Measurements from ENCODE around the gene ZNF211. TPM values are rescaled to one million over a fixed set of nuclear protein-coding genes. Genes with fewer than 3 reads are reported as not detected.
A peak's percentile ranks its signal among the peaks of the same experiment; 100 is the strongest.

Gene ZNF211
- total and polyA plus RNA-seq, 9 of the 15 experiments (the other 6 are each of a cell fraction or from before 2014, with no cell fraction given), result 1.3 to 11.6 (median 4.5) TPM

- TF ChIP-seq ZNF639 (CRISPR knock-in tag; conservative IDR thresholded peaks at IDR 0.05 in 1 of 2, IDR thresholded peaks at IDR 0.05 in 1 of 2), result no peak
- no peak for TF ChIP-seq HMBOX1 (IDR thresholded peaks at IDR 0.05)
- TF ChIP-seq, protein P1, sequence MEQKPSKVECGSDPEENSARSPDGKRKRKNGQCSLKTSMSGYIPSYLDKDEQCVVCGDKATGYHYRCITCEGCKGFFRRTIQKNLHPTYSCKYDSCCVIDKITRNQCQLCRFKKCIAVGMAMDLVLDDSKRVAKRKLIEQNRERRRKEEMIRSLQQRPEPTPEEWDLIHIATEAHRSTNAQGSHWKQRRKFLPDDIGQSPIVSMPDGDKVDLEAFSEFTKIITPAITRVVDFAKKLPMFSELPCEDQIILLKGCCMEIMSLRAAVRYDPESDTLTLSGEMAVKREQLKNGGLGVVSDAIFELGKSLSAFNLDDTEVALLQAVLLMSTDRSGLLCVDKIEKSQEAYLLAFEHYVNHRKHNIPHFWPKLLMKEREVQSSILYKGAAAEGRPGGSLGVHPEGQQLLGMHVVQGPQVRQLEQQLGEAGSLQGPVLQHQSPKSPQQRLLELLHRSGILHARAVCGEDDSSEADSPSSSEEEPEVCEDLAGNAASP (IDR thresholded peaks at IDR 0.05), result no peak
- peak; percentile 40; the same call in 1 of the 2 replicates for TF ChIP-seq ESRRA (IDR thresholded peaks at IDR 0.05; ENCODE audit: borderline replicate concordance, low read depth)
- TF ChIP-seq CHD1 (IDR thresholded peaks at IDR 0.05; ENCODE audit: low read length), result no peak
- TF ChIP-seq, protein P2, sequence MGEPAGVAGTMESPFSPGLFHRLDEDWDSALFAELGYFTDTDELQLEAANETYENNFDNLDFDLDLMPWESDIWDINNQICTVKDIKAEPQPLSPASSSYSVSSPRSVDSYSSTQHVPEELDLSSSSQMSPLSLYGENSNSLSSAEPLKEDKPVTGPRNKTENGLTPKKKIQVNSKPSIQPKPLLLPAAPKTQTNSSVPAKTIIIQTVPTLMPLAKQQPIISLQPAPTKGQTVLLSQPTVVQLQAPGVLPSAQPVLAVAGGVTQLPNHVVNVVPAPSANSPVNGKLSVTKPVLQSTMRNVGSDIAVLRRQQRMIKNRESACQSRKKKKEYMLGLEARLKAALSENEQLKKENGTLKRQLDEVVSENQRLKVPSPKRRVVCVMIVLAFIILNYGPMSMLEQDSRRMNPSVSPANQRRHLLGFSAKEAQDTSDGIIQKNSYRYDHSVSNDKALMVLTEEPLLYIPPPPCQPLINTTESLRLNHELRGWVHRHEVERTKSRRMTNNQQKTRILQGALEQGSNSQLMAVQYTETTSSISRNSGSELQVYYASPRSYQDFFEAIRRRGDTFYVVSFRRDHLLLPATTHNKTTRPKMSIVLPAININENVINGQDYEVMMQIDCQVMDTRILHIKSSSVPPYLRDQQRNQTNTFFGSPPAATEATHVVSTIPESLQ (CRISPR knock-in tag; IDR thresholded peaks at IDR 0.05), result no peak
- TF ChIP-seq KHSRP (IDR thresholded peaks at IDR 0.05), result no peak
- TF ChIP-seq MCM7 (IDR thresholded peaks at IDR 0.05), result no peak
- TF ChIP-seq PTRF (tag; IDR thresholded peaks at IDR 0.05), result no peak
- TF ChIP-seq PHTF2 (CRISPR knock-in tag; IDR thresholded peaks at IDR 0.05), result no peak
- TF ChIP-seq BRF1 (IDR thresholded peaks at IDR 0.05; ENCODE audit: borderline replicate concordance, extremely low read depth, insufficient read length), result no peak
- TF ChIP-seq, protein P3, sequence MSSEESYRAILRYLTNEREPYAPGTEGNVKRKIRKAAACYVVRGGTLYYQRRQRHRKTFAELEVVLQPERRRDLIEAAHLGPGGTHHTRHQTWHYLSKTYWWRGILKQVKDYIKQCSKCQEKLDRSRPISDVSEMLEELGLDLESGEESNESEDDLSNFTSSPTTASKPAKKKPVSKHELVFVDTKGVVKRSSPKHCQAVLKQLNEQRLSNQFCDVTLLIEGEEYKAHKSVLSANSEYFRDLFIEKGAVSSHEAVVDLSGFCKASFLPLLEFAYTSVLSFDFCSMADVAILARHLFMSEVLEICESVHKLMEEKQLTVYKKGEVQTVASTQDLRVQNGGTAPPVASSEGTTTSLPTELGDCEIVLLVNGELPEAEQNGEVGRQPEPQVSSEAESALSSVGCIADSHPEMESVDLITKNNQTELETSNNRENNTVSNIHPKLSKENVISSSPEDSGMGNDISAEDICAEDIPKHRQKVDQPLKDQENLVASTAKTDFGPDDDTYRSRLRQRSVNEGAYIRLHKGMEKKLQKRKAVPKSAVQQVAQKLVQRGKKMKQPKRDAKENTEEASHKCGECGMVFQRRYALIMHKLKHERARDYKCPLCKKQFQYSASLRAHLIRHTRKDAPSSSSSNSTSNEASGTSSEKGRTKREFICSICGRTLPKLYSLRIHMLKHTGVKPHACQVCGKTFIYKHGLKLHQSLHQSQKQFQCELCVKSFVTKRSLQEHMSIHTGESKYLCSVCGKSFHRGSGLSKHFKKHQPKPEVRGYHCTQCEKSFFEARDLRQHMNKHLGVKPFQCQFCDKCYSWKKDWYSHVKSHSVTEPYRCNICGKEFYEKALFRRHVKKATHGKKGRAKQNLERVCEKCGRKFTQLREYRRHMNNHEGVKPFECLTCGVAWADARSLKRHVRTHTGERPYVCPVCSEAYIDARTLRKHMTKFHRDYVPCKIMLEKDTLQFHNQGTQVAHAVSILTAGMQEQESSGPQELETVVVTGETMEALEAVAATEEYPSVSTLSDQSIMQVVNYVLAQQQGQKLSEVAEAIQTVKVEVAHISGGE (CRISPR knock-in tag; IDR thresholded peaks at IDR 0.05), result peak; percentile 31 to 93 (median 70); a peak in 5 of 6 replicates
- TF ChIP-seq LCOR (CRISPR knock-in tag; IDR thresholded peaks at IDR 0.05), result 0 out of 2 replicates have a peak, but pooled peaks have one; percentile 40
- no peak for TF ChIP-seq NFE2 (IDR thresholded peaks at IDR 0.05; ENCODE audit: low read depth)
- no peak for TF ChIP-seq NUFIP1 (IDR thresholded peaks at IDR 0.05; ENCODE audit: partially characterized antibody)
- TF ChIP-seq, protein P4, sequence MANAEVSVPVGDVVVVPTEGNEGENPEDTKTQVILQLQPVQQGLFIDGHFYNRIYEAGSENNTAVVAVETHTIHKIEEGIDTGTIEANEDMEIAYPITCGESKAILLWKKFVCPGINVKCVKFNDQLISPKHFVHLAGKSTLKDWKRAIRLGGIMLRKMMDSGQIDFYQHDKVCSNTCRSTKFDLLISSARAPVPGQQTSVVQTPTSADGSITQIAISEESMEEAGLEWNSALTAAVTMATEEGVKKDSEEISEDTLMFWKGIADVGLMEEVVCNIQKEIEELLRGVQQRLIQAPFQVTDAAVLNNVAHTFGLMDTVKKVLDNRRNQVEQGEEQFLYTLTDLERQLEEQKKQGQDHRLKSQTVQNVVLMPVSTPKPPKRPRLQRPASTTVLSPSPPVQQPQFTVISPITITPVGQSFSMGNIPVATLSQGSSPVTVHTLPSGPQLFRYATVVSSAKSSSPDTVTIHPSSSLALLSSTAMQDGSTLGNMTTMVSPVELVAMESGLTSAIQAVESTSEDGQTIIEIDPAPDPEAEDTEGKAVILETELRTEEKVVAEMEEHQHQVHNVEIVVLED (CRISPR knock-in tag; IDR thresholded peaks at IDR 0.05), result peak; percentile 61
Measured at GRCh38 chr19:57599761-57600383, 33.1 kb upstream of the ZNF211 start, which contains the start of gene ZNF530 (continued).

All from K562 (cell line).